Measurements from ENCODE around the gene SLC9A2. TPM values are rescaled to one million over a fixed set of nuclear protein-coding genes. Genes with fewer than 3 reads are reported as not detected.

The SLC9A2 gene
- total RNA-seq, 4 donors from 2014 or later = 2.5 to 7.4 (median 5.6) TPM

DNA sequence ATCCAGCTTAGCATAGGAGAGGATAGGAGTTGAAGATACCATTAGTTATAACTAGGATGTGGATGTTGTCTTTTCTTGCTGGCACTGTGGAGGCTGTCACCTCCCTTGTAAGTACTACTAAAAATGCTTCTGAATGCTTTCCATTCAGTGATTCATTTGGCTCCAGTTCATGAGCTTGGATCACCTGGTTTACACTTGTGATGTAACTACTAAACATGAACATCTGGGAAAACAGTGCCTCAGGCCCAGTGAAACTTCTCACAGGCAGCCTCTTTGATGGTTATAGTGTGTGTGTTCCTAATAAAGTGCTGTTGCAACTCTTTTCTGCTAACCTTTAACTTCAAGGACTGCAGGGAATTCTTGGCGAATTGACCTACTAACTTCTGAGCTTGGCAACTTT lies 13.0 kb upstream of the SLC9A2 start:
- peak overlapping the region; percentile 70 to 83 (median 77) for H3K27ac ChIP-seq

GRCh38 chr2:102615620-102616436 lies 3.5 kb upstream of the SLC9A2 start:
- TF ChIP-seq, protein P1, sequence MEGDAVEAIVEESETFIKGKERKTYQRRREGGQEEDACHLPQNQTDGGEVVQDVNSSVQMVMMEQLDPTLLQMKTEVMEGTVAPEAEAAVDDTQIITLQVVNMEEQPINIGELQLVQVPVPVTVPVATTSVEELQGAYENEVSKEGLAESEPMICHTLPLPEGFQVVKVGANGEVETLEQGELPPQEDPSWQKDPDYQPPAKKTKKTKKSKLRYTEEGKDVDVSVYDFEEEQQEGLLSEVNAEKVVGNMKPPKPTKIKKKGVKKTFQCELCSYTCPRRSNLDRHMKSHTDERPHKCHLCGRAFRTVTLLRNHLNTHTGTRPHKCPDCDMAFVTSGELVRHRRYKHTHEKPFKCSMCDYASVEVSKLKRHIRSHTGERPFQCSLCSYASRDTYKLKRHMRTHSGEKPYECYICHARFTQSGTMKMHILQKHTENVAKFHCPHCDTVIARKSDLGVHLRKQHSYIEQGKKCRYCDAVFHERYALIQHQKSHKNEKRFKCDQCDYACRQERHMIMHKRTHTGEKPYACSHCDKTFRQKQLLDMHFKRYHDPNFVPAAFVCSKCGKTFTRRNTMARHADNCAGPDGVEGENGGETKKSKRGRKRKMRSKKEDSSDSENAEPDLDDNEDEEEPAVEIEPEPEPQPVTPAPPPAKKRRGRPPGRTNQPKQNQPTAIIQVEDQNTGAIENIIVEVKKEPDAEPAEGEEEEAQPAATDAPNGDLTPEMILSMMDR (IDR thresholded peaks at IDR 0.05 in 4 of 5, conservative IDR thresholded peaks at IDR 0.05 in 1 of 5) = peak; percentile 62 to 89 (median 79)
- no peak for TF ChIP-seq POLR2A (IDR thresholded peaks at IDR 0.05)
- in situ Hi-C loops (cut with MboI; ENCODE audit: low sequenced_read_pairs in 4 of 4) = loop anchor here in 1 of 4 donors (10.0 kb wide), 1 partner anchor 141 kb away; the partner anchor contains the start of gene SLC9A4
- Histone ChIP-seq H3K36me3 (no peaks in the 10 kb centered on the region), H3K4me1 (peaks cover 10 to 16% of the 10 kb centered on the region in 2 donors), H3K4me3 (no peak overlapping the region), H3K9me3 (no peaks in the 10 kb centered on the region), H3K27ac (no peak overlapping the region), H3K27me3 (no peaks in the 10 kb centered on the region)
- intact Hi-C loops (cut with DNase I; ENCODE audit: low total_unique reads) = loop anchor here (2.0 kb wide), 1 partner anchor 143 kb away; the partner anchor contains the start of gene SLC9A4
- peak; percentile 53 to 61 for ATAC-seq
- peak; percentile 31 to 51 for DNase-seq

More for the DNA sequence above, 13.0 kb upstream of the SLC9A2 start:
- TF ChIP-seq POLR2A (IDR thresholded peaks at IDR 0.05) = no peak
- TF ChIP-seq, protein P1 (IDR thresholded peaks at IDR 0.05 in 4 of 5, conservative IDR thresholded peaks at IDR 0.05 in 1 of 5) = no peak
- ATAC-seq (peak; percentile 79 to 95), DNase-seq (peak; percentile 23 to 49)
- no peaks in the 10 kb centered on the region for H3K27me3 ChIP-seq
- H3K4me3 ChIP-seq = no peak overlapping the region
- peaks cover 17 to 28% of the 10 kb centered on the region in 2 donors for H3K4me1 ChIP-seq
- in situ Hi-C loops (cut with MboI; ENCODE audit: low sequenced_read_pairs in 4 of 4) (no loop called here), intact Hi-C loops (cut with DNase I; ENCODE audit: low total_unique reads) (no loop called here)
- no peaks in the 10 kb centered on the region for H3K9me3 ChIP-seq
- no peaks in the 10 kb centered on the region for H3K36me3 ChIP-seq

GRCh38 chr2:102618452-102619413 lies 620 bp upstream of the SLC9A2 start:
- in situ Hi-C loops (cut with MboI; ENCODE audit: low sequenced_read_pairs in 4 of 4) = loop anchor here in 1 of 4 donors (10.0 kb wide), 1 partner anchor 144 kb away; the partner anchor contains the start of gene SLC9A4
- Histone ChIP-seq H3K4me1 (peaks cover 16 to 17% of the 10 kb centered on the region in 2 donors), H3K27me3 (no peaks in the 10 kb centered on the region), H3K4me3 (peak overlapping the region; percentile 52 to 79 (median 68)), H3K9me3 (no peaks in the 10 kb centered on the region), H3K27ac (peak overlapping the region; percentile 74 to 89 (median 85)), H3K36me3 (no peaks in the 10 kb centered on the region)
- intact Hi-C loops (cut with DNase I; ENCODE audit: low total_unique reads) = loop anchor here (2.0 kb wide), 2 partner anchors 14 to 98 kb away; no protein-coding TSS in a partner anchor
- TF ChIP-seq, protein P1 (IDR thresholded peaks at IDR 0.05 in 4 of 5, conservative IDR thresholded peaks at IDR 0.05 in 1 of 5) = peak in 1 of 5 experiments; percentile 11
- TF ChIP-seq POLR2A (IDR thresholded peaks at IDR 0.05) = no peak
- DNase-seq (peak; percentile 45 to 75), ATAC-seq (peak; percentile 76)

DNA sequence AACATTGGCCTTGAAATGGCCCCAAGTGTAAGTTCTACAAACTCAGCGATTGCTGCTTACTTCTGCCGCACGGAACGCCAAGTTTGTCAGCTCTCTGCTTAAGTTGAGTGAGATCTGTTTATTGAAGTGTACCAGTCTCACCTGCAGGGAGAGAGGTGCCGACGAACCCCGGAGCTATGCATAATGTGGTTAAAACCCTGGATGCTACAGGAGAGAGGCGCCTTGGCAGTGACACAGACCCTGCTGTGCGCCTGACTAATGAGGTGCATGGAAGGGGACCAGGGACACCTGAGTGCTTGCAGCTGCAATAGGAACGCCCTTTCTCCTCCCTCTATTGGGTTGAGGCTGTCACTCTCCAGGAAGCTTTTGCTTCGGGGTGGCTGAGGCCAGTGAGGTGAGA lies 979 bp downstream of the SLC9A2 start:
- no peak for ATAC-seq
- Histone ChIP-seq H3K27me3 (no peaks in the 10 kb centered on the region), H3K4me1 (peaks cover 16 to 17% of the 10 kb centered on the region in 2 donors), H3K27ac (peak overlapping the region in 3 of 4 donors; percentile 82 to 89 (median 88)), H3K36me3 (no peaks in the 10 kb centered on the region), H3K4me3 (peak overlapping the region; percentile 52 to 79 (median 68)), H3K9me3 (no peaks in the 10 kb centered on the region)
- intact Hi-C loops (cut with DNase I; ENCODE audit: low total_unique reads) (no loop called here), in situ Hi-C loops (cut with MboI; ENCODE audit: low sequenced_read_pairs in 4 of 4) (no loop called here)
- no peak for DNase-seq
- TF ChIP-seq POLR2A (IDR thresholded peaks at IDR 0.05) = no peak
- TF ChIP-seq, protein P1 (IDR thresholded peaks at IDR 0.05 in 4 of 5, conservative IDR thresholded peaks at IDR 0.05 in 1 of 5) = no peak

Data from gastrocnemius medialis (tissue), 4 donors.